ENCODE measurements around the gene IMMT.
A peak's percentile ranks its signal among the peaks of the same experiment; 100 is the strongest.

Gene IMMT

GRCh38 chr2:86157009-86157556 lies 38.2 kb downstream of the IMMT start:
- no peak for TF ChIP-seq FOXP2 (optimal IDR thresholded peaks at IDR 0.05; ENCODE audit: borderline replicate concordance, extremely low read depth, extremely low read length, insufficient read depth)

DNA sequence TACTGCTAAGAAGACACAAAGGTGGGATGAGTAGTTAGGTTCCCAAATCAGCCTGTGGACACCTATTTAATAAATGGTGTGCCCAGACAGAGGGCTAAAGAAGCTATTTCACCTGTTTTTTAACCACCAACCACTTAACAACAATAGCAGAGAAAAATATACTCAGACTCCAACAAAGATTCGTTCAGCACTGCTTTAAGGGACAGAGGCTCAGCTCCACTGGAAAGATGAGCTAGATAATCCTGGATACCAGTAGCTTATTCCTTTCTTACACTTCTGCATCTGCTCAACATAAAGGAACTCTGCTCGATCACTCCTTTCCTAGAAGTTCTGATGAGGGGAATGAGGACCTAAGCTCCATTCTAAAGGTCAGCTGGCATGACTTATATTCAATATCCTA lies 44.8 kb downstream of the IMMT start:
- TF ChIP-seq TAF1 (IDR thresholded peaks at IDR 0.05; ENCODE audit: borderline replicate concordance, insufficient read depth, low read length), result no peak
- TF ChIP-seq FOXP2 (optimal IDR thresholded peaks at IDR 0.05; ENCODE audit: borderline replicate concordance, extremely low read depth, extremely low read length, insufficient read depth), result no peak
- TF ChIP-seq POLR2AphosphoS5 (IDR thresholded peaks at IDR 0.05; ENCODE audit: low read depth, low read length), result no peak
- TF ChIP-seq SIN3A (IDR thresholded peaks at IDR 0.05; ENCODE audit: borderline replicate concordance, insufficient read depth, low read length), result no peak
- TF ChIP-seq, protein P1, sequence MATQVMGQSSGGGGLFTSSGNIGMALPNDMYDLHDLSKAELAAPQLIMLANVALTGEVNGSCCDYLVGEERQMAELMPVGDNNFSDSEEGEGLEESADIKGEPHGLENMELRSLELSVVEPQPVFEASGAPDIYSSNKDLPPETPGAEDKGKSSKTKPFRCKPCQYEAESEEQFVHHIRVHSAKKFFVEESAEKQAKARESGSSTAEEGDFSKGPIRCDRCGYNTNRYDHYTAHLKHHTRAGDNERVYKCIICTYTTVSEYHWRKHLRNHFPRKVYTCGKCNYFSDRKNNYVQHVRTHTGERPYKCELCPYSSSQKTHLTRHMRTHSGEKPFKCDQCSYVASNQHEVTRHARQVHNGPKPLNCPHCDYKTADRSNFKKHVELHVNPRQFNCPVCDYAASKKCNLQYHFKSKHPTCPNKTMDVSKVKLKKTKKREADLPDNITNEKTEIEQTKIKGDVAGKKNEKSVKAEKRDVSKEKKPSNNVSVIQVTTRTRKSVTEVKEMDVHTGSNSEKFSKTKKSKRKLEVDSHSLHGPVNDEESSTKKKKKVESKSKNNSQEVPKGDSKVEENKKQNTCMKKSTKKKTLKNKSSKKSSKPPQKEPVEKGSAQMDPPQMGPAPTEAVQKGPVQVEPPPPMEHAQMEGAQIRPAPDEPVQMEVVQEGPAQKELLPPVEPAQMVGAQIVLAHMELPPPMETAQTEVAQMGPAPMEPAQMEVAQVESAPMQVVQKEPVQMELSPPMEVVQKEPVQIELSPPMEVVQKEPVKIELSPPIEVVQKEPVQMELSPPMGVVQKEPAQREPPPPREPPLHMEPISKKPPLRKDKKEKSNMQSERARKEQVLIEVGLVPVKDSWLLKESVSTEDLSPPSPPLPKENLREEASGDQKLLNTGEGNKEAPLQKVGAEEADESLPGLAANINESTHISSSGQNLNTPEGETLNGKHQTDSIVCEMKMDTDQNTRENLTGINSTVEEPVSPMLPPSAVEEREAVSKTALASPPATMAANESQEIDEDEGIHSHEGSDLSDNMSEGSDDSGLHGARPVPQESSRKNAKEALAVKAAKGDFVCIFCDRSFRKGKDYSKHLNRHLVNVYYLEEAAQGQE (IDR thresholded peaks at IDR 0.05; ENCODE audit: insufficient read depth in 1 of 2, low read depth in 2 of 2, low read length in 2 of 2), result no peak

- no peak for TF ChIP-seq TAF1 (IDR thresholded peaks at IDR 0.05; ENCODE audit: borderline replicate concordance, insufficient read depth, low read length)
- no peak for TF ChIP-seq SIN3A (IDR thresholded peaks at IDR 0.05; ENCODE audit: borderline replicate concordance, insufficient read depth, low read length)
- no peak for TF ChIP-seq POLR2AphosphoS5 (IDR thresholded peaks at IDR 0.05; ENCODE audit: low read depth, low read length)
- TF ChIP-seq, protein P1 (IDR thresholded peaks at IDR 0.05; ENCODE audit: insufficient read depth in 1 of 2, low read depth in 2 of 2, low read length in 2 of 2), result no peak
- no peak for TF ChIP-seq FOXP2 (optimal IDR thresholded peaks at IDR 0.05; ENCODE audit: borderline replicate concordance, extremely low read depth, extremely low read length, insufficient read depth)
Measured at GRCh38 chr2:86147793-86148192, 47.5 kb downstream of the IMMT start.

GRCh38 chr2:86143926-86144685 lies 51.2 kb downstream of the IMMT start:
- TF ChIP-seq SIN3A (IDR thresholded peaks at IDR 0.05; ENCODE audit: borderline replicate concordance, insufficient read depth, low read length), result no peak
- TF ChIP-seq POLR2AphosphoS5 (IDR thresholded peaks at IDR 0.05; ENCODE audit: low read depth, low read length), result 0 out of 2 replicates have a peak, but pooled peaks have one; percentile 34
- TF ChIP-seq FOXP2 (optimal IDR thresholded peaks at IDR 0.05; ENCODE audit: borderline replicate concordance, extremely low read depth, extremely low read length, insufficient read depth), result no peak

DNA sequence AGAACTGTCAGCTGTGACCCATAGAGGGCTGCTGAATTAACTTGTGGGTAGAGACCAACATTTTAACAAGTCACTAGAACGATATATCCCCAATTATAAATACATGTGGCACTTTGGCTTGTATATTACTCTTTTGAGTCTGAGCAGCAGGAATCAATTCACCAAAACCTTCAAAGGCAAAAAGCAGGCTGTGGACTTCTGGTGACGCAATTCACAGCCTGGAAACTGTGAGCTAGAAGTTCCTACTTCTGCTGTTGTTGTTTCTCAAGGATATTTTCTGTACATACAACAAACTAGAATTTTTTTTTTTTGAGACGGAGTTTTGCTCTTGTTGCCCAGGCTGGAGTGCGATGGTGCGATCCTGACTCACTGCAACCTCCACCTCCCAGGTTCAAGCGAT lies 52.0 kb downstream of the IMMT start:
- TF ChIP-seq, protein P1 (IDR thresholded peaks at IDR 0.05; ENCODE audit: insufficient read depth in 1 of 2, low read depth in 2 of 2, low read length in 2 of 2), result no peak
- TF ChIP-seq POLR2AphosphoS5 (IDR thresholded peaks at IDR 0.05; ENCODE audit: low read depth, low read length) (no peak; the same call in 1 of the 2 replicates), SIN3A (IDR thresholded peaks at IDR 0.05; ENCODE audit: borderline replicate concordance, insufficient read depth, low read length) (no peak)

DNA sequence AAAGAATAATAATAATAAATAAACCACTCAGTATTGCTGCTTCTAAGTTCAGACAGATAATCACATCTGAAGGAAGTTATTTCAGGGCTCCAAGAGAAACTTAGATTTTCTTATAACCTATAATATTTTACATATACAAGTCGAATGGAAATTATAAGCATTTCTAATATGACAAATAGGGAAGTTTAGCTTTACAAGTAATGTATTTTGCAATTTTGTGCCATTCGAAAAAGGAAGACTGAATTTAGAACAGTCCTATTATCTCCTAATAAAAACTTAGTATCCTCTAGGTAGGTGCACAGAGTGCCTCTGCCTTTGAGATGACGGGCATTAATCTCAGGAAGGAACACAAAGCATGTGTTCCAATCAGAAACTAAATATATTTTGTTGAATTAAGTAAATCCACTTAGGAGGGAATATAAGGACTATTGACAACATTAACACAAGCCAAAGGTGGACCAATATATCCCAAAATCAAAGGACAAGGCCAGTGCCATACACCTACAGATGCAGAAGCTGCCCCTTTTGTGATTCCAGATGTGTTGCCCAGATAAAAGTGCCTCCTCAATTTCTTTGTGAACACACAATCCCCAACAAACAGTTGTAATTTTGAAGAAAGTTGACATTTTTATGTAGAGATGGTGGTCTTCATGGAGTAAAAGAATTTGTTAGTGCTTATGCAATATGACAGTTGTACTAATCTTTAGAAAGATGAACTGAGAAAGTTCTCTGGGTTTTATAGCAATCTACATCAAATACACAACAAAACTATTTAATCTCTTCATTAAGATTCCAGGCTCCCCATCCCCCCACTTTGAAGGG lies 52.6 kb downstream of the IMMT start:
- no peak for TF ChIP-seq FOXP2 (optimal IDR thresholded peaks at IDR 0.05; ENCODE audit: borderline replicate concordance, extremely low read depth, extremely low read length, insufficient read depth)
- TF ChIP-seq POLR2AphosphoS5 (IDR thresholded peaks at IDR 0.05; ENCODE audit: low read depth, low read length), result peak; percentile 42; the same call in 1 of the 2 replicates
- TF ChIP-seq, protein P1 (IDR thresholded peaks at IDR 0.05; ENCODE audit: insufficient read depth in 1 of 2, low read depth in 2 of 2, low read length in 2 of 2), result no peak
- no peak for TF ChIP-seq TAF1 (IDR thresholded peaks at IDR 0.05; ENCODE audit: borderline replicate concordance, insufficient read depth, low read length)
- TF ChIP-seq SIN3A (IDR thresholded peaks at IDR 0.05; ENCODE audit: borderline replicate concordance, insufficient read depth, low read length), result no peak
